ENCODE results near the gene PAK3.
A peak's percentile ranks its signal among the peaks of the same experiment; 100 is the strongest.

Gene PAK3

GRCh38 chrX:111095974-111096895 lies at the start of gene PAK3:
Gene PAK3, plus strand, starts transcription at chrX:111096191. Its CDS starts 26,913 bp downstream, at chrX:111123104.
- DNase-seq, result peak; percentile 17

DNA sequence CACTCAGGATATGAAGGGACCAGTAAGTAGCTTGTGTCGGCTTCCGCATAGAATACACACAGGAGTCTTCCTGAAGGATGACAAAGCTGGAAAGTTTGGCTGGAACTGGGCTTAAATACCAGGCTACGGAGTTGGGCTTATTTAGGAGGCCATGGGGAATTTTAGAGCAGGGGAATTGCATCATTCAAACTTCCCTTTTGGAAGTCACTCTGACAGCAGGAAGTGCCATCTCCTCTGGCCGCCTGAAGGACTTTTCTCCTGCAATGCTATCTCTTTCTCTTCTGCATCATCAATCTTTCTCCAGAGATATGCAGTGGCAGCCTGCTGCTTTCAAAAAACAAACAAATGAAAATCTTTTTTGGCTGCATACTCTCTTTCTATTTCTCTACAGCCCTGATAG lies 48.4 kb upstream of the PAK3 start:
- DNase-seq, result no peak

- DNase-seq, result no peak
These were observed 43.5 kb upstream of the PAK3 start for GRCh38 chrX:111052478-111052877.

- DNase-seq, result no peak
These were observed 24.3 kb upstream of the PAK3 start for GRCh38 chrX:111071542-111072277.

DNA sequence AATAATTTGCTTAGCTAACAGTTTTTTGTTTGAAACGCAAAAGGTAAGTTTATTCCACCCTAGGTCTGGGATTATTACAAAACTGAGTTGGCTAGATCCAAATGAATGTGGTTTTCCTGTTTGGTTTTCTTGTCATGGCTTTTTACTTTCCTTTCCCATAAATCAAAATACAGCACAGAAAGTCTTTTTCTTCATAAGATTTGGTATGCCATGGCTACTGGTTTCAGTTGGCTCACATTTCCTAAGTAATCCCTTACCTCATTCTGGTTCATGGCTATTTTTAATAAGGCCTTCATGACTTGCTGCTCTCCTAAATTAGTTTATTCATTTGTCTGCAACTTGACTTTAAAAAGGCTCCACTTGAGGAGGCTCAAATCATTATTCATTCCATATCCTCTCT lies 12.9 kb upstream of the PAK3 start:
- no peak for DNase-seq

- no peak for DNase-seq
These were observed 9.4 kb upstream of the PAK3 start for GRCh38 chrX:111086591-111087006.

DNA sequence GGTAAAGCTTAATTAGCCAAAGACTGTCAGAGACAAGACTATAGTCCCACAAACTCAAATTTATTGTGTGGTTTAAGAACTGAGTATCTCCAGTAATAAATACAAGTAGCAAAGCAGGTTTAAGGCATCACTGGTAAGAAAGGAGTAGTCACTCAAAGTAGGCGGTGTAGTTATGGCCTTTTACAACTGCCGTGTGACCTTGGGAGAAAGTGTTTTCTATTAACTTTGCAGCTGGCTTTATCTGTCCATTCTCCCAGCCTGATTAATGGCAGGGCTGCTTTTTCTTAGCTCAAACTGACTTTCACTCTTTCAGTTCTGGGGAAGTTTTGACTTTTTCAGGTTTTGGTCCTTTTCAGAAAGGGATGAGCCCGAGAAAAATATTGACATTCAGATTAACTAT lies 7.4 kb upstream of the PAK3 start:
- DNase-seq, result no peak

DNA sequence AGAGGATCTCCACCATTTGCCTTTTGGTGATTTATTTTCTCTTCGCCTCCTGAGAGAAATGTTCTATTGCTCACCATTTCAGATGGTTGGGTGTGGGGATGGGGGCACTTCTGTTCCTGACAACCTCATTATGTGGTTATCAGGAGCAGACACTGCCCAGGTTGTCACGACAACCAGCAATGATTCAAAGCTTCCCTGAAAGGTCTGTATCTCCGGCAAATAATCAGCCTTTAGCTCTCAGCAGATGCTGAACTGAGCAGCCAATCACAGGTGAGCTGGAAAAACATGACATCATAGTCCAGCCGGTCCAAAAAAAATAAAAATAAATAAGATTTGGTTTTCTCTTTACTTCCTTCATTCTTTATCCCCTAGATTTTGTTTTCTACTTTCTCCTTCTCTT lies 5.5 kb upstream of the PAK3 start:
- no peak for DNase-seq

DNA sequence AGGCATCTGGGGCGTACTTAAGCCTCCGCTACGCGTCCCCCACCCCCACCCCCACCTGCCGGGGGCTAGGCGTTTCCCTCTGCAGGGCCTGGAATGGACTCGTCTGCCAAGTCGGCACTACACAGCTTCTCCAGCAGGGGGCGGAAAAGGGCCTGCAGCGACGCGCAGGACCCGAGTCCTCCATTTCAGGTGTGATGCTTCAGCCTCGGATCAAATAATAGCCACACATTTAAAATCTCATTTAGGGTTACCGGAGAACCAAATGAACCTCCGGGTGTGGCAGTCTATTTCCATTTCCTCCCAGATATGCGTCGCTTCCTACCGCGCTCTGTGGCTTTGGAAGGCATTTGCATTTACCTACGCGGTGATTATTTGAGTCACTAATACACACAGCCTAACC lies 2.9 kb downstream of the PAK3 start:
- peak; percentile 71 for DNase-seq

DNA sequence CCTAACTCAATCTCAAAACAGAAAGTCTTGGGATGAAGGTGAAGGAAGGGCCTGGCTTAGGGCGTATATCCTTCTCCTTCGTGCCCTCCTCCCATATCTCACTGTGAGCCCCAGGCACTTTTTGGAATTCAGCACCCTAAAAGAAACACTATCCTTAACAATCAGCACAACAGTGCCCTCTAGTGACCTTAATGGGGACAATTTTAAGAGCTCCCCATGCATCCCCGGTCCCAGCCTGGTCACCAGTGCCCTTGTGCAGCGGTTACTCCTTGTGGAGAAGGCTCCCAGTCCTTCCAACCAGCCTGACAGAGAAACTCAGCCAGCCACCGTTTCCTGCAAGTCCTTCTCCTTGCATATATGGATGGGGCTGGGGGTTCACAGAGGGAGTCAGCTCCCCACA lies 4.2 kb downstream of the PAK3 start:
- DNase-seq, result peak; percentile 29

DNA sequence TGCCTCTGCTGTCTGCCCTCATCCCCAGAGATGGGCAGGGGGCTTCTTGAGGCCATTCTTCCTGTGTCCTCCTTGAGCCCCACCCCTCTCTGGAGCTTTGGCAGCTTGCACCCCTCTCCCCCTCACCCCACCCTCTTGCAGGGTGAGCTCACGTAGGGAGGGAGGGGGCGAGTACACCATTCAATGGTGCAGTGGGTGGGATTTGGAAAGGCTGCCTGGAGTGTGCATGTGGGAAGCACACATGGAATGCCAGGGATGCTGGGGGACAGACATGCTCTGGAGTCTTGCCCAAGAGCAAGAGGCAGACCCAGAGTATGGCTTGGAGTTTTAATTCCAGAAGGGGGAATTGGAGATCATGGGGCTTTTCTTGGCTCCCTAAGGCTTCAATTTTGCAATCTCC lies 5.6 kb downstream of the PAK3 start:
- no peak for DNase-seq

- no peak for DNase-seq
These were observed 6.6 kb downstream of the PAK3 start for GRCh38 chrX:111102636-111103035.

- DNase-seq, result no peak
These were observed 7.3 kb downstream of the PAK3 start for GRCh38 chrX:111103246-111103645.

DNA sequence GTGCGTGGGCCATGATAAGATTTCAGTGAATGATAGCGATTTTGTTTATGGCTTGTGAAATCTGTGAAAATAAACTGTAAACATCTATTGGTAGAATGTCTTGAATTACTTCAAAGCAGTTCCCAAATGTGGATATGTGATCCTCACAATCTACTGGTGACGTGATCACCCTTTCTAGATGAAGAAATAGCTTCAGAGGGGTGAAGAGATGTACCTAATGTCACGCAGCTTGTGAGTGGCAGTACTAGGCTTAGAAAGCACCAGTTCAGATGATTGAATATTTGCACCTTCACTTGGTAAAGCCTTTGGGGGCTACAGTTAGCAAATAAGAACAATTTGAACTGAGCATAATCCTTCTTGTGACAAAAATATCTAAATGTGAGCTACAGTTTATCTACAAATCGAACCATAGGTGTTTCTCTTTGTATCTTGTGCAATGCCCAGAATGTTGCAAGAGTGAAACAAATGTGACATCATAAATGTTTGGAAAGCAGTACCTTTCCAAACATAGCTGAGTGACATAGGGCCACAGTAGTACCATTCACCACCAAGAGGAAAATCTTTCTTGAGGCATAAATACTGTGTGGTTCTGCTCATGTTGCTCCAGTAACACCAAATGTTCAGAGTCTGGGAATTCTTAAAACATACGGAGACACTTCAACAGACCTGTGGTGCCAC lies 14.2 kb downstream of the PAK3 start:
- no peak for DNase-seq

- DNase-seq, result no peak
These were observed 18.8 kb downstream of the PAK3 start for GRCh38 chrX:111114806-111115205.

DNA sequence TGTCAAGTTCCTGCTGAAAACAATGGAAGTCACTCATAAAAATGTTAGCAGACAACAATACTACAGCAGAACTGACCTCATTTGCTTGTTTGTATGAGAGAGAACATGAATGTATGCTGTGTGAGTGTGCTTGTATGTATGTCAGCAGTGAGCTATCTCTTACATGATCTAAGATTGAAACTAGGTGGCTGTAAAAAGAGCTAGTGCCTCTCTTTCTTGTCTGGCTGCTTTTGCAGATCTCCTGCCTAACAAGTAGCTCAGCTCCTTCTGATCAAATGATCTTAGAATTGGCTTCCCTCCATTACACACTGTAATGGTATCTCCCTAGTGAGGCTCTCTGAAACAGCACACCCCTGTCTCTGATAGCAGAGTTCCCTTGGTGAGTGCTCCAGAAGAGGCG lies 20.7 kb downstream of the PAK3 start:
- DNase-seq, result no peak

DNA sequence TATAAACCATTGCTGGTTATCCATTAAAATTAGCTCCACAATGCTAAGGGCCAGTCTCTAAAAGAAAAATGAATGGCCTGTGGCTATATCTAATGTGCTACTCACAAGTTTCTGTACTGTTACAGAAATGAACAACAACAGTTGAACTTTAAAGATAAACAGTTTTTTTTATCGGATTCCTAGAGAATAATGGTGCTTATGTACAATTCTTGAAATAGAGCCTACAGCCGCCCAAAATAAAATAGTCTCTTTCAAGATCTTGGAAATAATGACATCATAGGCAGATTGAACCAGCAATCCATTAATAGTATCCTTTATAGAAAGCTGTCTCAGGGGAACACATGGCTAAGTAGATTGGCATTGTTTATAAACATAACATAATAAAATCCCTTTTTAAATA lies 23.4 kb downstream of the PAK3 start:
- DNase-seq, result no peak

DNA sequence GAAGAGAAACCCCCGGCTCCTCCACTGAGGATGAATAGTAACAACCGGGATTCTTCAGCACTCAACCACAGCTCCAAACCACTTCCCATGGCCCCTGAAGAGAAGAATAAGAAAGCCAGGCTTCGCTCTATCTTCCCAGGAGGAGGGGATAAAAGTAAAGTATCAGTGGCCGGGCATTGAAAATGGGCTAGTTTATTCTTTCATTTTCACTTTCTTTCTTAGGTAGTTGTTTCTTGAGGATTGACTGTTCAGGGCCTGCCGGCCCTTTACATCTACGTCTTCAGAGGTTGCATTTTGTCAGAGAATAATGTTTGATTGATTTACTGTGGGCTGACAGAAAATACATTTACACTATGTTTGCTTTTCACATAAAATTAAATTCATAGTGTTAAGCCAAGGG lies 27.1 kb downstream of the PAK3 start:
- DNase-seq, result no peak

- no peak for DNase-seq
These were observed 27.7 kb downstream of the PAK3 start for GRCh38 chrX:111123606-111124179.

GRCh38 chrX:111124418-111124817 lies 28.4 kb downstream of the PAK3 start:
- peak; percentile 1 for DNase-seq

- no peak for DNase-seq
These were observed 31.0 kb downstream of the PAK3 start for GRCh38 chrX:111127038-111127437.

- DNase-seq, result no peak
These were observed 33.9 kb downstream of the PAK3 start for GRCh38 chrX:111129921-111130320.

DNA sequence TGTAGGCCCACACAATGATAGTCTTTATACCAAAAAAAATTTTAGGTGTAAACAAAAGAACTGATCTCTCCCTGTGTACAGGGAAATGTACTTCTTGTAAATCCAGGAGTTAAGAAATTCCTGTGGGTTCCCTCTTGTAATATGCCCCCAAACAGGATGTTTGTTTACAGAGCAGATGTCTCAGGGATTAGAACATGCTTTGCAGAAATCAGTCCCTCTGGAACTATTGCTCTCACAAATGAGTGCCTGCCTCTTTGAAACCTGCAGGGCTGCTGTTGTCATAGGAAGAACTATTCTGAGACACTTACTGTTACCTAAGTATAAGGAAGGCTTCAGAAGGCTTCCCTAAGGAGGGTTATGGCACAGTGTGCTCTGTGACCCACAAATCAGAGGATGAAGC lies 35.6 kb downstream of the PAK3 start:
- DNase-seq, result no peak
